Tibial nerve (tissue), 4 donors: ENCODE measurements around the gene BSCL2.

ENCODE experiments used
- EP300 ChIP-seq, 2 donors: sonication (generic); formaldehyde crosslinking; IDR thresholded peaks; one replicate each; pipeline ENCODE4 v1.6.1; 2017; ENCODE audit warnings: antibody characterized with exemption in 2 of 2, mild to moderate bottlenecking in 1 of 2
- POLR2A ChIP-seq, 2 donors: fragments of 450-650 bp; IDR thresholded peaks; one replicate each; pipeline ENCODE4 v1.6.1; 2017; ENCODE audit warnings: antibody characterized with exemption in 2 of 2, mild to moderate bottlenecking in 2 of 2, moderate library complexity in 2 of 2
- TF ChIP-seq, protein P1 (sequence below), 5 experiments: fragments of 200-600 bp in 3 of 5; fragments of 450-650 bp in 2 of 5; sonication (generic) in 3 of 5; IDR thresholded peaks; one replicate each; pipeline ENCODE4 v1.5.1; 2016 to 2019; ENCODE audit warnings: antibody characterized with exemption in 5 of 5, mild to moderate bottlenecking in 3 of 5, moderate library complexity in 2 of 5

- TF ChIP-seq, protein P1, sequence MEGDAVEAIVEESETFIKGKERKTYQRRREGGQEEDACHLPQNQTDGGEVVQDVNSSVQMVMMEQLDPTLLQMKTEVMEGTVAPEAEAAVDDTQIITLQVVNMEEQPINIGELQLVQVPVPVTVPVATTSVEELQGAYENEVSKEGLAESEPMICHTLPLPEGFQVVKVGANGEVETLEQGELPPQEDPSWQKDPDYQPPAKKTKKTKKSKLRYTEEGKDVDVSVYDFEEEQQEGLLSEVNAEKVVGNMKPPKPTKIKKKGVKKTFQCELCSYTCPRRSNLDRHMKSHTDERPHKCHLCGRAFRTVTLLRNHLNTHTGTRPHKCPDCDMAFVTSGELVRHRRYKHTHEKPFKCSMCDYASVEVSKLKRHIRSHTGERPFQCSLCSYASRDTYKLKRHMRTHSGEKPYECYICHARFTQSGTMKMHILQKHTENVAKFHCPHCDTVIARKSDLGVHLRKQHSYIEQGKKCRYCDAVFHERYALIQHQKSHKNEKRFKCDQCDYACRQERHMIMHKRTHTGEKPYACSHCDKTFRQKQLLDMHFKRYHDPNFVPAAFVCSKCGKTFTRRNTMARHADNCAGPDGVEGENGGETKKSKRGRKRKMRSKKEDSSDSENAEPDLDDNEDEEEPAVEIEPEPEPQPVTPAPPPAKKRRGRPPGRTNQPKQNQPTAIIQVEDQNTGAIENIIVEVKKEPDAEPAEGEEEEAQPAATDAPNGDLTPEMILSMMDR (IDR thresholded peaks at IDR 0.05): no peak
- TF ChIP-seq POLR2A (IDR thresholded peaks at IDR 0.05): no peak
- no peak for TF ChIP-seq EP300 (IDR thresholded peaks at IDR 0.05)
Observed at GRCh38 chr11:62752994-62753735, 45.9 kb upstream of the BSCL2 start.
